T-helper 1 cell (primary cell): Measurements from ENCODE around the gene RAB17.

Experiments used
- DNase-seq, 5 donors: peaks; one replicate each; pipeline ENCODE4 v3.0.0-alpha.2; 2012 to 2020

RAB17 gene

DNA sequence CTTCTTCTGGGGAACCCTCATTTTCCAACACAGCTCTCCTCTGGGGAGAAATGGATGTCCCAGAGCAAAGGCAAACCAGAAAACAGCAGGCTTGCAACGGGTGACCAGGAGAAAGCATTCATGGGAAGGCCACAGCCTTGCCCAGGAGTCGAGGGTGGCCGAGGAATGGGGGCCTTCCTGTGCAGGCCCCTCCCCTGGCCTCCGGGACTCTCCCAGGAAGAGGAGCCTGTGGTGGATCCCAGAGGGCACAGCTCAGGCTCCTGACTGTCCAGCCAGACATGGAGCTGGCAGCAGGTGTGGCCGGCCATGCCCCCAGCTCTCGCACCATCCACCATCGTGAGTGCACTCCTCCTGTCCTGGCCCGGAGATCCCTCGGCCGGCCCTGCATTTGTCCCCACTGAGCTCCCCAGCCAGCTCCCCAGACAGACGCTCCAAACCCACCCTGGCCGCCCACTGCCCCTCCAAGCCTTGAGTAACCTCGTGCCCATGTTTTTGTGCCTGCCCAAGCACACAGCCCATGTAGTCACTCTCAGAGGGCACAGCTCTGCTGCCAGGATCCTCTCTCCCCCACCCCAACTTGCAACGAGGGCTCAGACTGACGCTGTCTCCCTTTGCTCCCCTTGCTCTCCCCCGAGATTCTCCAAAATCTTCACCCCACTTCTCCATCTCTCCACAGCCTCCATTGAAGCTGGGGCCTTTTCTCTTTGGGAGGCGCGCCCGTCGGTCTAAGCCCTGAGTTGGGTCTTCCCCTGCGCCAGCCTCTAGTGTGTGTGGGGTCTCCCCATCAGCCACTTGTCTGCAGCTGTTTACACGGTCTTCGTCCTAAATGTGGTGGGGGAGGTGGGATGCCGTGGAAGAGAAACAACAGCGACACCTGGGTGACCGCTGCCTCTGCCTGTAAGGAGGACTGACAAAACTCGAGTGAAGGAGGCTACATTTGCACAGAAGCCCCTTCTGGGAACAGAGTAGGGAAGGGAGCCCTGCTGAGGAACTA, 14.4 kb downstream of the RAB17 start:
- no peak for DNase-seq

DNA sequence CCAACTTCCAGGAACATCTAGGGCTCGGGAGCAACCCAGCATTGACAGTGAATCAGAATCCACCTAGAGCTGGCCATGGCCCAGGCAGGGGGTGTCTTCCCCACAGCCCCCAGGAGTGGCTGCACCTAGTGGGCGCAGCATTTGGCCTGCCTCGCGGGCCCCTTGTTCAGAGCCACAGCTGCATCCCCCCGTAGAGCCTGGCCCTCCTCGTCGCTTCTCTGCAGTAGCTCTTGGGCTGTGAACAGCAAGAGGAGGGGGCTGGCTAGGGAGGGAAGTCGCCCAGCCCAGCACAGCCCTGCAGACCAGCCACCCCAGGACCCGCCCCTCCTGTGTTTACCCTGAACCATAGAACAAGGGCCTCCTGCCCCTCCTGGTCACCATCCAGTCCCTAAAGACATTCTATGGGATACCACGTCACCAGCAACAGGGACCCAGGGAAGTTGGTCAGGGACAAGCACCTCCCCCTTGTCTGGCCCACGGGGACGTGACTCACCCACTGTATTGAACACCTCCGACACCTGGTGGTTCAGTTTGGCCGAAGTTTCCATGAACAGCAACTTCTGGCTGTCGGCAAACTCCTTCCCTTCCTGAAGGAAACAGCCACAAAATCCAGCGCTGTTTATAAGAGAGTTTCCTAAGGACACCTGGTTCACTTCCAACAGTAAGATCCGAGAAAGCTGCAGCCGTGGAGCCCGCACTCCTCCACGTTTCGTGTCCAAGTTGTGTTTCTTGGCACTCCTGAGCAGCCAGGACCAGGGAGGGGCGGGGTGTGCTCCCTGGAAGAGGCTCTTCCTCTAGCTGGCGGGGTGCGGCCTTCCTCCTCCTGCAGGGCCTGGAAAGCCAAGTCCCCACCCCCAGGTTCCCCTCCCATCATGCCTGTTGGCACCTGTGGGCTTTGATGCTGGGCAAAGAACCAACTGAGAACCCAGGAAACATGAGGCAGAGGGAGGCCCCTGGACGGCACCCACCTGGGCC, 15.4 kb downstream of the RAB17 start:
- no peak for DNase-seq

DNA sequence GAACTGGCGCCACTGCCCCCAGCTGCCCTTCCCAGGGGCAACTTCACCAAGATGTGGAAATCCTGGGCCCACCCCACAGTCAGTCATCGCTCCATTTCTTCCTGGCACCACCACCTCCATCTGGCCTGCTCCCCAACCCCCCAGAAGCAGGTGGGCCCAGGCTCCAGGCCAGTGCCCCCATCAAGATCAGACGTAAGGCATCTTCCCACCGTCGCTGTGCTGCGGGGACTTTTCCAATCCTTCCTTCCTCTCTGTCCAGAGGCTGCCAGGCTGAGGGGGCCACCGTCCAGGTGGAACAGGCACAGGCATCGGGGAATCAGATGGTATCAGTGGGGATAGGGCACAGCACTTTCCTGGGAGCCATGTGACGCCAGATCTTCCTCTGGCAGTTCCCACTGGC, 16.1 kb downstream of the RAB17 start:
- DNase-seq, result no peak

DNA sequence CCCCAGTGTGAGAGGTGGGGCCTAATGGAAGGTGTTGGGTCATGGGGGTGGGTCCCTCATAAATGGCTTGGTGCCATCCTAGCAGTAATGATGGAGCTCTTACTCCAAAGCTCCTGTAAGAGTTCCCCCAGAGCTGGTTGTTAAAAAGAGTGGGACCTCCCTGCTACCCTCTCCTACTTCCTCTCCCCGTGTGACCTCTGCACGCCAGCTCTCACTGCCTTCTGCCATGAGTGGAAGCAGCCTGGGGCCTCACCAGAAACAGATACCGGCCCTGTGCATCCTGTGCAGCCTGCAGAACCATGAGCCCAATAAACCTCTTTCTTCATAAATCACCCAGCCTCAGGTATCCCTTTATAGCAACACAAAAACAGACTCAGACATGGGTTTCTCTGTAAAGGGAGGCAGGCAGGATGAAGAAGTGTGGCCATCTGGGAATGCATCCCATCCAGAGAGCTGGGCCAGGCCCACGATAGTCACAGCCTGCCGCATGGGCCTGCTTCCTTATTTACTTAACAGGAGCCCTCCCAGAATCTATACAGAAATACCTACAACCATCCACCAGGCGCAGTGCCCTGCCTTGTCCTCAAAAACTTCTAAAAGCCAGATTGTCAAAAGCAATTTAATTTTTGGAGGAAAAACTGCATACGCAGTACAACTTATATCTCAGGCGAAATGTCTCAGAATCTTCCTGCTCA, 16.7 kb downstream of the RAB17 start:
- no peak for DNase-seq

DNA sequence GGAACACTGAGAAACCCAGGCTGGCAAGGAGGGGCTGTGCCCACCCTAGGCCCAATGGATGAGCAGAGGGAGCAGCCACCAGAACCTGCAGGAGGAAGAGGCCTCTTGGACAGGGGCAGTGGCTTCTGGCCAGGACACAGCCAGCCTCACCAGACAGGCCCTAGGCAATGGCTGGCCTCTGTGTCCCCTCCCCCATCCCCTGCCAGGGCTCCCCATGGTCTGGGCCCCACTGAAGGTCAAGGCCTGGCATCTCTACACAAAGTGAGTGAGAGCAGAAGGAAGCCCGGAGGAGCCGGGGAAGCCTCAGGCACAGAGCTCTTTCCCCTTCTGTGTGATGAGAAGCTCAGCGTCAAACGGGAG, 17.8 kb downstream of the RAB17 start:
- no peak for DNase-seq

DNA sequence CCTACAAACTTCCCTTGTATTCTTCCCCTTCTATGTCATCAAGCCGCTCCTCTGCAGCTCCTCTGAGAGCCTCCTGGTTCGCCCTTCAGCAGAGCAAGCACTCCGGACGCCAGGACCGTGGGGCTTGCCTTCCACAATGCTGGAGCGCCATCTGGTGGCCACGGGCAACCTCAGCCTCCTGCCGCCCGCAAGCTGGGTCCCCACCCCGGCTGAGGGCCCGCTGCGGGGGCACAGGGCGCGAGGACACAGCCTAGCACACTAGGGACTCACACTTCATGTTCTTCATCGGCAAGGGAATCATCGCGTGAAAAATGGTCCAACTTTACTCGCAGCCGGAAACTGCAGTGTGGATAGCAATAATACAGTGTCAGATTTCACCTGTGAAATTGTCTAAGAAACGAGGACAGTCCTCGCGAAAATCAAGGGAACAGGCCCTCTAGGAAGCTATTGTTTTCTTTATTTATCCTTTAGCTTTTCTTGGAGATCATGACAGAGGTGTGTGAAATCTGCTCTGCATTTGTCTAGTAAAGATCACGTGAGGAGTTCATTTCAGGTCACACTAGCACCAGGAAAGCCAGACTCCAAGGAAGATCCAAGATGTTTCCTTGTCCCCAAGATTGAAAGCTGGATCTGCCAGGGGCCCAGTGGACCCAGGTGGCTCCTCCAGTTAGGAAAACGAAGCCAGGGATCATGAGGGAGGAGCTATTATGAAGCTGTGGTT, 18.4 kb downstream of the RAB17 start:
- peak; percentile 60 to 82 (median 73) for DNase-seq

DNA sequence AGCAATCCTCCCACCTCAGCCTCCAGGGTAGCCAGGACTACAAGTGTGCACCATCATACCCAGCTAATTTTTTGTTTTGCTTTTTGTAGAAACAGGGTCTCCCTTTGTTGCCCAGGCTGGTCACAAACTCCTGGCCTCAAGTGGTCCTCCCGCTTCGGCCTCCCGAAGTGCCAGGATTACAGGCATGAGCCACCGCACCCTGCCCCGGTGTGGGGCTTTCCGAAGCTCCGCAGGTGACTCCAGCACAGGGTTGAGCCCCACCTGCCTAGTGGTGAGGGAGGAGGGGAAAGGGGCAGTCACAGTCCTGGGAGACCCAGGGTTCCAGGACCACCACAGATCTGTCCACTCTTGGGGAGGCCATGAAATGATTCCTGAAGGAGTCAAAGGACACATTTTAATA, 19.0 kb downstream of the RAB17 start:
- DNase-seq, result no peak

DNA sequence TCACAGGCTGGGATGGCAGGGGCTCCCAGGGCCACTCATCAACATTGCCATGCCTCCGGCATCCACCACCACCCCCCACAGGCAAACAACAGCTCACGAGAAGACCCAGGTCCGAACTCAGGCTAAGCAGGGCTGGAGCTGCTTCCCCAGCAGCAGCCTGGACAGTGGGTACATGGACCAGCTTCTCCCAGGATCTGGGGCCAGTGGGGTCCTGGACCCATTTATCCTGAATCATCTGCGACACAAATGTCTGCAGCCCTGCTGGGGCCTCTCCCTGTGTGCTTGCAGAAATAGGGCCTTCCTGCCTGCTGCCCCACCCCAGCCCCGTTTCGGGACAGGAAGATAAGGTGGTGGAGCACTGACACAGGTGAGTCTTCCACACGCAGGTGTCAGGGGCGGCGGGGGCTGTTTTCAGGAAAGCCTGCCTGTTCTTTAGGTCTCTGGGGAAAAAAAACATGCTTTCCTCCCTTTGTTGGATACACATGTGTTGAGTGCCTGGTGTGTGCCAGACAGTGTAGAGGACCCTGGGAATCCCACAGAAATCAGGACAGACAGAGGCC, 19.7 kb downstream of the RAB17 start:
- no peak for DNase-seq

DNA sequence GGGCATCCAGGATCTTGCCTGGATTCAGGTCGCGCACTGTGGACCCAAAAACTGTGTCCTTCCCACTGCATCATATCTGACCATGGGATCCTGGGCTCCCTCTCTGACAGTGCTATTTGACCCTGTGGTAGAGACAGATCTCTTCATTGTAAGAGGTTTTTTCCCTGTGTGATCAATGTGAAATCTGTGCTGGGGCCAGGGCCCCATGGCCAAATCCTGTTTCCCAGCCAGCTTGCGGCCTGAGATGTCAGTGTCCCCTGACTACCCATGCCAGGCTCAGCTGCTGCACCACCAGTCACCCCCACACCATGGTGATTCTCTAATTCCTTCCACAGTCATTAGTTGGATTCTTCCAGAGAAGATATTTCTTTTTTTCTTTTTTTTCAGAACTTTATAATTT, 20.6 kb downstream of the RAB17 start:
- no peak for DNase-seq

DNA sequence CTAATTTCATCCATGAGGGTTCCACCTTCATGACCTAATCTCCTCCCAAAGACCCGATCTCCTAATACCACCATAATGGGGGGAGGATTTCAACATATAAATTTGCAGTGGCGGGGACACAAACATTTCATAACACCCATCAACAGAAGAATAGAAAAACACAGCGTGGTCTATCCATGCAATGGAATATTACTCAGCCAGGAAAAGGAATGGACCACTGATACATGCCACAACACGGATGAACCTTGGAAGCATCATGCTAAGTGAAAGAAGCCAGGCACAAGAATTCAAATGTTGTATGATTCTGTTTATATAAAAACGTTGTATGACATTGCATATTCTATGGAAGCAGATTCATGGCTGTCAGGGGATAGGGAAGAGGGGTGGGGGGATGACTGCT, 21.5 kb downstream of the RAB17 start:
- no peak for DNase-seq

DNA sequence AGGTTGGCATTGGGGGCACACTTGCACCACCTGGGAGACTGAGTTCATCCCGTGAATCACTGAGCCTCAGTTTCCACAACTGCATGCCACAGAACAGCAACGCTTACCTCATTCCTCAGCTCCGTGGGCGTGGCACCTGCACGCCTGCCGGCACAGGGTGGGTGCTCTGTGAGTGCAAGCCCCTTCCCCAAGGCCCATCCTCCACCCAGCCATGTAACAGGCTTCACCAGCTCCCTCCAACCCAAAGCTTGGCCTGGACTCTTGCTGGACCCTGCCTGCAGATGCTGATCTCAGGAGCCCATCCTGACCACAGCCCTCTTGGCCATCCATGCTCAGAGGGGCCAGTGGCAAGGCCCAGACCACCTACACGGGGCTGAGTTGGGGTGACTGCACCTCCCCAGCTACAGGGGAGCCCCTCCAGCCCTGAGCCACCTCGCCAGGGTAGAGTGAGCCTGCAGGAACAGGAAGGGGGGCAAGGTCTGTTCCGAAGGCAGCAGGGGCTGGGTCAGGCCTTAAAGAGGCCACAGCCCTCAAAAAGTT, 22.3 kb downstream of the RAB17 start:
- DNase-seq, result no peak

DNA sequence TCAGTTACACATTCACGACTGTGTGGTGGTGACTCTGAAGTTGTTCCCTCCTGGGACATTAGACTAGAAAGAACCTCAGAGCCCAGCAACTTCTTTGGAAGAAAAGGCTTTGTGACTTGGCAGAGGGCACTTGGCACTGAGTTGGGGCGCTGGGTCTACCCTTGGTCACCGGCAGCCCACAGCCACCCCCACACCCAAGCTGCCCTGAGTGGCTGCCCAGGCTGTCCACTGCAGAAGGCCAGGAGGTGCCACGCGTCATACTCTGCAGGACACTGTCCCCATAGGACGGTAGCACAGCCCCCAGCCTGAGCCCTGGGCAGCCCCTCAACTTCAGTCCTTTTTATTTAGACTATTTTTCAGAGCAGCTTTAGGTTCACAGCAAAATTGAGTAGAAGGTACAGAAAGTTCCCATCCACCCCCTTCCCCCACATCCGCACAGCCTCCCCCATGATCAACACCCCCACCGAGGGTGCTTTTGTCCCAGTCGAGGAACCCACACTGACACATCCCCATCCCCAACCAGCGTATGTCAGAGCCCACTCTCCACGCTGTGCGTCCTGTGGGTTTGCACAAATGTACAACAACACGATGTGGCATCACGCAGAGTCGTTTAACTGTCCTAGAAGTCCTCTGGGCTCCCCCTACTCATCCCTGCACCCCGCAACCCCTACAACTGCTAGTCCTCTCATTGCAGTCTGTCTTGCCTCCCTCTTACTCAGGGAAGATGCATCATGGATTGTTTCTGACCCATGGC, 23.1 kb downstream of the RAB17 start:
- no peak for DNase-seq

DNA sequence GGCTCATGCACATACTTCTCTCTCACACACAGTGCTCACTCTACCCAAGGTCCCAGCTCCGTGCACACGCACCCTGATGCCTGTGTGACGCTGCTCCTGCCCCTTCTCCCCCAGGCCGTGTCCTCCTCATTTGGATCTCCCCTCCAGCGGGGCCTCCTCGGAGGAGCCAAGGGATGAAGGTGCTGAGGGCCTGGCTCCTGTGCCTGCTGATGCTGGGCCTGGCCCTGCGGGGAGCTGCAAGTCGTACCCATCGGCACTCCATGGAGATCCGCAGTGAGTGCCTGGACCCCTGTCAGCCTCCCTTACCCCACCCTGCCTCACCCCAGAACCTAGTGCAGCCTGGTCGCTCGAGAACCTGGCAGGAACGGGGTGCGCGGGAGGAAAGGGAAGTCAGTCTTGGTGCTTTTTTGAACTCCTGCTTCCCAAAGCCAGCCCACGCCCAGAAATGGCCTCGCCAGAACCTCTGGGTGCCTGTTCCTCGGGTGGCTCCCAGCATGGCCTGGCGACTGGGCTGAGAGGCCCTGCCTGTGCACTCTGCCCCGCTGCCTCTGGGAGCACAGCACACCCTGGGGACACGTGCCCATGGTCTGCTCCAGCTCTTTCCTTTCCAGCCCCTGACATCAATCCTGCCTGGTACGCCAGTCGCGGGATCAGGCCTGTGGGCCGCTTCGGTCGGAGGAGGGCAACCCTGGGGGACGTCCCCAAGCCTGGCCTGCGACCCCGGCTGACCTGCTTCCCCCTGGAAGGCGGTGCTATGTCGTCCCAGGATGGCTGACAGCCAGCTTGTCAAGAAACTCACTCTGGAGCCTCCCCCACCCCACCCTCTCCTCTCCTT, 23.9 kb downstream of the RAB17 start, which contains the start of gene PRLH:
Gene PRLH (plus strand): TSS at position 174 of the 835 bp plus-strand sequence. CDS start 0 bp downstream, at position 174.
- DNase-seq, result no peak

DNA sequence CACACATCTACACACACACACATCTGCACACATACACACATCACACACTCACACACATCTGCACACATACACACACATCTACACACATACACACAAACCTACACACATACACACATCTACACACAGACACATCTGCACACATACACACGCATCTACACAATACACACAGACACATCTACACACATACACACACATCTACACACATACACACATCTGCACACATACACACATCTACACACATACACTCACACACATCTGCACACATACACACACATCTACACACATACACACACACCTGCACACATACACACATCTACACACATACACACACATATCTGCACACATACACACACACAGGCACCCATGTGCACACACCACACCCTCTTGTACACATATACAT, 24.6 kb downstream of the RAB17 start:
- DNase-seq, result no peak

DNA sequence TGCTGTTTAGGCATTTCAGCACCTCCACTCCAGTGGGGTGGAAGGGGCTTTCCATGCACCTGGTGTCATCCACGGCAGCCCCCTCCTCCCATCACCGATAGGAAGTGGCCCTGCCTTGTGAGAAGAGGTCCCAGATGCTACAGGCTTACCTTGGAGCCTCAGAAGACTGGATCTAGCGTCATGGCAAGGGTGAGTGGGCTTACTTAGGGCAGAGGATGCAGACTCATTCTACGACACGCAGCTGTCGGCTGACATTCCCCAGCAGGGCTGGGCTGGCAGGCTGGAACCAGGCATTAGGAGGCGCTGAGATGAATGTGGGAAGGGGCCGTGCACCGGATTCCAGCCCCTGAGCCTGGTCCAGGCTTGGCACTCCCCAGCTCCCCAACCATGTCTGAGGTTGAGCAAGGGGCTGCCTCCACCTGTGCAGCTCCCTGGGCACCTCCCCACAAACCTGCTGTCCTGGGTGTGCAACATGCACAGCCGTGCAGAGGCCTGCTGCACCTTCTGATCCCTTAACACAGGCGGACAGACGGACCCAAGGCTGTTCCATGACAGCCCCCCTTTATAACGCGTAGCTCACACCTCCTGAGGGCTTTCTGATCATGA, 25.9 kb downstream of the RAB17 start:
- no peak for DNase-seq

DNA sequence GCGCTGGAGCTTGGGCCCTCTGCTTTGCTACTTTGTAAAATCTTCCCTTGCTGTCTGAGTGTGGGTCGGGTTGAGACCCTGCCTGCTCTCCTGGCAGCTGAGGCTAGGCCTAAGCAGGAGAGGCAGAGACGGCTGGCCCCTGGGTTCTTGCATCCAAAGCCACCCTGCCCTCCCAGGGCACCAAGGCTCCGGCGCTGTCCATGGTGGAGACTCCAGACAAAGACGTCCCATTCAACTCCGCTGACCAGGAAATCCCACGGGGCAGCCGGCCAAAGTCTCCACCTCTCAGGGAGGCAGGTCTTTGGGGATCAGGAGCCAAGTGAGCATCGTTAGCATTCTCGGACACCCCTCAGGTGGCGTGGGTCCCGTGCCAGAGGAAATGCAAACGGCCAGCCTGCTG, 26.7 kb downstream of the RAB17 start:
- DNase-seq, result no peak

DNA sequence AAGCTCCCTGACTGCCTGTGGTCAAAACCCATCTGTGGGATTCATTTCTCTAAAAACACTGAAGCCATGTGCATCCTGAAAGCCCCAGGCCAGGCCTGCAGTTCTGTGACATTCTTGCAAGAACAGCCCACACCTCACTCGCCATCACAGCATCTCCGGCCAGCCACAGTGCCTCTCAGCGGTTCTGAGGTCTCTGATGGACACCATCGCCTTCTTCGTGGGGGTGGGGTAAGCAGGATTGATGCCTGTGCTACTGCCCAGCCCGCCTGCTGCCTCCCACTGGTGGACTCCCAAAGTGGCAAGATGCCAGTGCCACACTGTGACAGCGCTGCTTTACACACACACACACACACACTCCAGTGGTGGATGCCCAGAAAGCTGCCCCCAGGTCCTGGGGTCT, 29.3 kb downstream of the RAB17 start:
- DNase-seq, result no peak

DNA sequence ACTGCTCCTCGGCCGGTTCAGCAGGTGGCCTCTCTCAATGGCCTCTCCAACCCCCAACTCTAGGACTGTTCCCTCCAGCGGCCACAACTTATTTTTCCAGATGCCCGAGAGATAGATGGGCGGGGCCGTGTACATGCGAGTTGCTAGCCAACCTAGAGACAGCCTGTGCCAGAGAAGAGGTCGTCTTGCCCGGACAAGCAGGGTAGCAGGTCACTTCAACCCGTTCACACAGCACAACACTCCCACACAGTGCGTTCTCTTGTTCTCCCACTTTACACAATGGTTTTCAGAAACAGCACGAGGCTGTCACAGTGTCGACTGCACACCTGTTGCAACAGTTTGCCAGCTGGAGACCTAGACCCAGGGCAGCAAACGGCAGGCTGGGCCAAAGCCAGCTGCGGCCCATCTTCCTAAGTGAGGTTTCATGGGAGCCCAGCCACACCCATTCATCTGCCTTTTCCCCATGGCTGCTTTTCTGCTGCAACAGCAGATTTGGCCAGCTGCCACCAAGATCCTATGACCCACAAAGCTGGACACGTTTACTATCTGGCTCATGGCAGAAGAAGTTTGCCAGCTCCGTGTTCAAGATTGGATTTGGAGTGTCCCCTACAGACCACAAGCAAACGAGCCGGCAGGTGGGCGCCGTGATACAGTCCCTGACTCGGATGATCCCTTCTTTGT, 31.4 kb downstream of the RAB17 start:
- DNase-seq, result no peak

DNA sequence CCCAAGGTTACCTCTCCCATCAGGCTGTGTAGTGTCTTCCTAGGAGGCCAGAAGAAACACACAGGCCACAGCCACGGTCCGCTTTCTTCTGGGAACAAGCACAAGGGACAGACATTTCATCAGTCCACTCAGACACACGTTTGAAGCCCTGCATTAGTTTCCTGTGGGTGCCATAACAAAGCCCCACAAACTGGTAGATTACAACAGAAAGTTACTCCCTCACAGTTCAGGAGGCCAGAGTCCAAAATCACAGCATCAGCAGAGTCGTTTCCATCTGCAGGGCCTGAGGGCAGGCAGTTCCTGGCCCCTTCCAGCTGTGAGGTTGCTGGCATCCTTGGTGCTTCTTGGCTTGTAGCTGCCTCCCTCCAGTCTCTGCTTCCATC, 32.9 kb downstream of the RAB17 start:
- DNase-seq, result no peak
